Measurements from ENCODE around the gene DNMBP.

DNA sequence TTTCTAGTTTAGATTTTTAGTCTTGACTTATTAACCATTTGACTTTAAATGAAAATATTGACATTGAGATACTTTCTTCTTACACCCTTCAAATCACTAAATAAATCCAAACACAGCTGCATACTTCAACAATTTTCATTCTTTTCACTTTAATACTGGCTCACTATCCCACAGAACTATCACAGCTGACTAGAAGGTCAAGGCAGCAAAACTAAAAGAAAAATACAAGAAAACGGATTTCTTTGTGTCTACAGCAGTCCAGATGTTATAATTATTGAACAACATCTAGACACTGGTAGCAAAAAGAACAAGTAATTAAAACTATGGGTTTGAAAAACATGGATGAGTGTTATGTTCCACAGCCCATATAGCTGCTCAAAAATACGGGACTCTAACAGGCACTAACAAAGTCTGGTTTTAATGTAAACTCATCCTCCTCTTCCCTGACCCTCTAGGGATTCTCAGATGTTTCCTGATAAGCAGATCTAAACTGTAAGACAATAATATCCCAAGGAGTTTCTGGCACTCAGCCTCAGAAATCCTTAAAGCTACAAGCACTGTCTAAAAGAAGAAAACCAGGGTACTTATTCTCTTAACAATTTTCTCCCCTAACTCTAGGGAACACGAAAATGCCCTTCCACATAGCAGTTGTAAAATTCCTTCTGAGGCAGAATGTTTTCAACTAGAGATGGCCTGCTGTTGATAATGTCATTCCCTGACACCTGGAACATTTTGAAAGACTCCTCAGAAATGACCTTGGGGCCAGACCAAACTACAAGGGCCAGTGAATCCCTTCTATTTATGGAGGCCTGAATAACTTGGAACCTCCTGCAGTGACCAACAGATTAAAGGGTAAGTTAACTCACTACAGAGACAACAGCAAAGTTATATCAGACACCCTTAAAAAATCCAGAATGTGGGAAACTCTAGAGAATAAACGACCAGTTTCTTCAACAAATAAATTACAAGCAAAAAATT is 12.8 kb downstream of the DNMBP start:
- TF ChIP-seq, protein P1, sequence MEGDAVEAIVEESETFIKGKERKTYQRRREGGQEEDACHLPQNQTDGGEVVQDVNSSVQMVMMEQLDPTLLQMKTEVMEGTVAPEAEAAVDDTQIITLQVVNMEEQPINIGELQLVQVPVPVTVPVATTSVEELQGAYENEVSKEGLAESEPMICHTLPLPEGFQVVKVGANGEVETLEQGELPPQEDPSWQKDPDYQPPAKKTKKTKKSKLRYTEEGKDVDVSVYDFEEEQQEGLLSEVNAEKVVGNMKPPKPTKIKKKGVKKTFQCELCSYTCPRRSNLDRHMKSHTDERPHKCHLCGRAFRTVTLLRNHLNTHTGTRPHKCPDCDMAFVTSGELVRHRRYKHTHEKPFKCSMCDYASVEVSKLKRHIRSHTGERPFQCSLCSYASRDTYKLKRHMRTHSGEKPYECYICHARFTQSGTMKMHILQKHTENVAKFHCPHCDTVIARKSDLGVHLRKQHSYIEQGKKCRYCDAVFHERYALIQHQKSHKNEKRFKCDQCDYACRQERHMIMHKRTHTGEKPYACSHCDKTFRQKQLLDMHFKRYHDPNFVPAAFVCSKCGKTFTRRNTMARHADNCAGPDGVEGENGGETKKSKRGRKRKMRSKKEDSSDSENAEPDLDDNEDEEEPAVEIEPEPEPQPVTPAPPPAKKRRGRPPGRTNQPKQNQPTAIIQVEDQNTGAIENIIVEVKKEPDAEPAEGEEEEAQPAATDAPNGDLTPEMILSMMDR (IDR thresholded peaks at IDR 0.05), result no peak
- TF ChIP-seq EP300 (IDR thresholded peaks at IDR 0.05), result no peak
- no peak for TF ChIP-seq POLR2A (IDR thresholded peaks at IDR 0.05)

Data from tibial nerve (tissue), 4 donors.